HG02623 (cell line): ENCODE results near the gene PCSK6.
"Not testable (repeated sequence)": the region's sequence is repeated elsewhere in the genome, so short reads cannot be mapped to it uniquely, and the experiment has no call there.

Experiments
- ATAC-seq: cut with Tn5 transposase; IDR thresholded peaks from one replicate; pipeline ENCODE4 v1.9.1; 2021; ENCODE audit warnings: moderate library complexity; ENCODE audit not compliant: unreplicated experiment

PCSK6 gene

DNA sequence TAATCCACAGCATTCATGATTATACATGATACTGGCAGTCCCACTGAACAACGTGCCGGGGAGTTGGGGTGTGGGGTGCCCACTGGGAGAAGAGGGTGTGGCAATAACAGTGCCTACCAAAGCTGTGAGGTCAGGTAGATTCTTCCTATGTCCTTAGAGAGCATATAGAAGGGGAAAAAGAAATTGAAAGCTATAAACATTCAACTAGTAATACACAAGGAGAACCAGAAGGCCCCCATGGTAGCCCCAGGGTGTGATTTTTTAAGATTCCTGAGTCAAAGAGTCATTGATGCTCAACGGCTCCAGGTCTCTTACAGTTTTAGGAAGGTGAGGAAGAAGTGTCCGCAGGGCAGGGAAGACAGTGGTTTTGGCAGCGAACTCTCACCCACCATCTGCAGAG is 25.8 kb downstream of the PCSK6 start:
- ATAC-seq, result not testable (repeated sequence)

- no peak for ATAC-seq
These were observed 26.2 kb downstream of the PCSK6 start for GRCh38 chr15:101463270-101463669.

DNA sequence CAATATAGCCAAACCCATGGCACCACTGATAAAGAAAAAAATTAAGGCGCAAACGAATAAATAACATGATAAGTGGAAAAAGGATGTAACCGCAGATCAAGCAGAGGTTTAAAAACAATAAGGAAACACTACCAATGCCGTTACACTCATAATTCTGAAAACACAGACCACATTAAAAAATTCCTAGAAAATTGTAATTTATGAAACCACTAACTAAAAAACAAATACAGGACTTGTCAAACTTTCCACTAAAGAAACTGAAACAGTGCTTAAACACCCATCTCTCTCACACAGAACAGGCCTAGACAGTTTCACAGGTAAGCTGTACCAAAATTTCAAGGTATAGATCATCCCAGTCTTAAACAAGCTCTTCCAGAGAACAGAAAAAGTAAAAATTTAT is 28.4 kb downstream of the PCSK6 start:
- ATAC-seq, result no peak

- ATAC-seq, result no peak
These were observed 29.8 kb downstream of the PCSK6 start for GRCh38 chr15:101459579-101460300.

DNA sequence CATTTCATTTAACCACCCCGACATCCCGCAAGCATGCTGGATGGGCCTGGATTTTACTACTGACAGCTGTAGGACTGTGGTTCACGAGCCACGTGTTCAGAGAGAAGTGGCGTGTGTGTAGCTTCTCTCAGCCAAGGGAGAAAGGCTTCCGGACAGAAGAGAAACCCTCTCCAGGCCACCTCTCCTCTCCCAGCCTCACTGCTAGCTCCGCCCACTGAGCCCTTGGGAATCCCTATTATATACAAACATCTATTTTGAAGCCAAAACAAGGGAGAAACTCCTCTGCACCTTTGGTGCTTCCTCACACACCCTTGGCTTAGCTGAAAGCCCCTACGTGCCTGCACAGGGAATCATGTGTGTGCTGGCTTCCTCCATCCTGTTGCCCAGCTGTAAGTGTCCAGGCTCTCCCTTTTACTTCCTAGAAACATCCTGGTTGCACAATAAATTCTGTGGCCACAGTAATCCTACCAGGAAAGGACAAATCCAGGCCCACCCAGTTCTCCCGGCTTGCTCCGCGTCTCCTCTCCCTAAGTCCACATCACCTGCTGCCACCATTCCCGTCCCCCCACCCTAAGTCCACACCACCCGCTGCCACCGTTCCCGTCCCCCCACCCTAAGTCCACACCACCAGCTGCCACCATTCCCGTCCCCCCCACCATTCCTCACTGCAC is 30.5 kb downstream of the PCSK6 start:
- ATAC-seq, result no peak

DNA sequence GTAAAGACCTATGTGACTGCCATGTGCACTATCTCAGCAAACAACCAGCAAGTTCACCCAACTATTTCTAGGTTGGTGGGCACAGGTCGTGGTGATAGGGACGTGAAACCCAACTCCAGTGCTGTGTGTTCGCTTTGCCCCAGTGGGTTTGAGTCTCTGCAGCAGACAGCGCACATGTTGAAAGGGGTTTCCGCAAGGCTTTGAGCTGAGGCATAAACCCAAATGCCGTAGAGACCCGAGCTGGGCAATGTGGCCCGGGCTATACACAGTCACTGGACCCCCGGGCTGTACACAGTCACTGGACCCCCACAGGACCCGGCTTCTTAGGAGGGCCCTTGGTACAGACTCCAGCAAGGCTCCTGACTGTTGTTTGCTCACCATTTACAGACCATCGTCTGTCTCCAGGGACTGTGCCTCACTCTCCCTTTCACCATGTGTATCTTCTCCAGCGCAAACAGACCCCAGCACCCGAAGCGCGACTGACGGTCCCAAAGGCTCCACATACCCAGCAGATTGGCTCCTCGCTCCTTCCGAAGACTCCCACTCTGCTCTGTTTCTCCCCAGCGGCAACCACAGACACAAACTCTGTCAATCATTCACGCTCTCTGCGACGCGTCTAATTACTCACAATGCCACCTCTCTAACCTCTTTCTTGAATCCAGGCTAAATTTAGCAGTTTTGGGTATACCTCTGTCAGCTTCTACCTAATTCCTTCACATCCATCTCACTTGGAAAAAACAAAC is 31.2 kb downstream of the PCSK6 start:
- ATAC-seq, result no peak

DNA sequence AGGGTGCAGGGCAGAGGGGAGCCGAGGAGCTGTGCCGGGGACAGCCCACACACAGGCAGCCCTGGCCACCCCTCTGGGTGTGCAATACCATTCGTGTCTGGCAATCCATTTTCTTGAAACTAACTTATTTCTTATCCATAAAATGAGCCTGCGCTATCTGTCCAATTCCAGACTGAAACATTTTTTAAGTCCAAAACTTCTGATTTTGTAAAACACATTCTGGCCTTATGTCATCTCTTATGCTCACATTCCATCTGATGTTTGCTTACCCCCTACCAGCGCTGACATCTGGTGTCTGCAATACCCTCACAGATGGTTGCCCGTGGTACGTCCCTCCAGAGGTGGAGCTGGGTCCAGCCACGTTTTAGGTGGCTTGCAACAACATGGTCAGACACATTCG is 31.8 kb downstream of the PCSK6 start:
- ATAC-seq, result no peak

DNA sequence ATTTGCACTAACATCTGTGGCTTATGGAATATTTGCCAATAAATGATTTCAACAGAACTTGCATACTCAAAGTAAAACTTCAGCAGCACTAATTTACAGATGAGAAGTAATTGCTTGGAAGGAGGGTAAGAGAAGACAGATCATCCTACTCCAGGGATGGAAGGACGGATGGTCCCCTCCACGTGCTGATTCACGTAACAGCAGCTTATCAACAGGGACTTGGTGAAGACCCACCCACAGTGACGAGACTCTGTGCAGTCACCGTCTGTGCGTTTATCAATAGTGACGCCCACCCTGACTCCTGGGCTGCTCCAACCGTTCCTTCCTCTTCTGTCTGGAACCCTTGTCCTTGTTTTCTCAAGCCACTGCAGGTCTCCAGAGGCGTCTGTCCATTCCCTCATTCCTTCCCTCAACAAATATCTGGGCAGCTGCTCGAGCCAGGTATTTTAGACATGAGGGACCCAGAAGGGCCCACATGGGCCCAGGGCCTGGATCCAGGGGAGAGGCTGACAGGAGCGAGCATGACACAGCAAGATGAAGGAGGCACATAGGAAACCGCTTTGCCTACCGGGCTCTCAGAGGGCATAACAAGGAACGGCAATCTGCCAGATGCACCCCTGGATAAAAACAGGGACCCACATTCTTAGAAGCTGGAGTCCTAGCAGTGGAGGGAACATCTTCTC is 33.3 kb downstream of the PCSK6 start:
- ATAC-seq, result no peak

DNA sequence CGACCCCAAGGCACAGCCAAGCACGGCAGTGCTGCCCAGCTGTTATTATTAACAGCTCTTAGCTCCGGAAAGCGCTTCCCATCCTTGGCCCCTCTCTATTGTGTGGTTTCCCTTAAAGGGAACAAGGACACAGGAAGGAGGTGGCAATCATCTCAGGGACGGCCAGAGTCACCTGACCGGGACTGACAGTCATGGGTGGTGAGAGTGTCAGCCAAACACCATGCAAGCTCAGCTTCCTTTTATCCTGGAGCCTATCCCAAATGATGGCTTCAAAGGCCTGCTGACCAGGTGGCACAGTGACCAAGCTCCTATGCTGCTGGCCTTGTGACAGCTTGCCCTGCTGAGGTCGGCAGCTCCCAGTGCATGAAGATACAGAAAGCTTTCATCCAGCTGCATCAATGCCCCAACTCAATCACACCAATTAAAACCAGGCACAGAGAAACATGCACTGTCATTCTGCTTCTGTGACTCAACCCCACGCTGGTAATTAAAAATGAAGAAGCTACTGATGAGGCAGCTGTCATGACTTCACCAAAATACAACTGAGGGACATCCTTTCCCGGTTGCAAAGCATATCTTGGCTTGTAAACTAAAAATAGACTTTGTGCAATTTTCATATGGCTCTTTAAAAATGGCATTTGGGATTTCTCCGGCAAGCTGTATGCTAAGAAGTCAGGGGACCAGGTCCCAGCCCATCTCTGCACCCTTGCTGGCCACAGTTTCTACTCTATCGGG is 34.0 kb downstream of the PCSK6 start:
- ATAC-seq, result no peak

- not testable (repeated sequence) for ATAC-seq
These were observed 34.7 kb downstream of the PCSK6 start for GRCh38 chr15:101454781-101455180.

- no peak for ATAC-seq
These were observed 35.1 kb downstream of the PCSK6 start for GRCh38 chr15:101454365-101454764.

GRCh38 chr15:101453123-101454120 is 36.1 kb downstream of the PCSK6 start:
- ATAC-seq, result no peak

DNA sequence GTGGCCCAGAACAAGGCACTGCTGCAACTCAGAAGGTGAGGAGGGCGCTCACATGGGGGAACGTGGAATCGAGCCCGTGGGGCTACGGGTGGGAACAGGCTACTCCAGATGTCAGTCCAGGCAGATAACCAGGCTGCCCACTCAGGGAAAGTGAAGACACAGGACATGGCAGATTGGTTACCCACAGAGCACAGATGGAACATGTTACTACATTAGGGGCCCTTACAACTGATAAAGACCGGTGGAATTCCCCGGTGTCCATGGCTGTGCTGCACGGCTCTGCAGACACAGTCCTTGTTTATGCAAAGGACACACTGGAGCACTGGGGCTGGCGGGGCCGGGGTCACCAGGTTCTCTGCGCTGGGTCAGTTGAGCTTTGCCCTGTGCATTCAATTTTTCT is 36.9 kb downstream of the PCSK6 start:
- no peak for ATAC-seq

GRCh38 chr15:101451846-101452245 is 37.7 kb downstream of the PCSK6 start:
- no peak for ATAC-seq

DNA sequence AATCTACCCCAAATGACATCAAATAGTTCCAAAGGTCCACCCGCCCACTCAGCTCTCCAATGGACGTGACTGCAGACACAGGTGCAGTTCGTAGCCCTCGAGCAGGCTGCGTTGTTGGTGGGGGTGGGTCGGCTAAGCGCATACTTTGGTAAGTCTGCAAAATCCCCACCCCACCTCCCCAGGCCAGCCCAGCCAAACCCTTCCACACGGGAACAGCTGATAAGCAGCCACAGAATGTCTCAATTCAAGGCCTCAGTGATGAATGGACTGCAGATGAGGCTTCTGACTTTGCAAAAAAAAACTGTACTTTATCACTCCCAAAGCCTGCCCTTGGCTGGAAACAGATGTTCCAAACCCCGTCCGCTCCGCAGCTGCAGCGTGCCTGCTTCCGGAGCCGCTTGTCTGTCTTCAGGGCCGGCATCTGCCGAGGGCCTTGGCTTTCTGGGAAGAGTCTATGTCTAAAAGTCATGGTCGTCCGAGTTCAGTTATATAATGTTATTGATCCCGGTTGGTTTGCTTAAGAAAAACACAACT is 38.2 kb downstream of the PCSK6 start:
- ATAC-seq, result no peak

- ATAC-seq, result no peak
These were observed 38.9 kb downstream of the PCSK6 start for GRCh38 chr15:101450403-101451265.

- no peak for ATAC-seq
These were observed 39.8 kb downstream of the PCSK6 start for GRCh38 chr15:101449471-101450402.
